A549 treated with AZD2906 at 1 μM for 4 hours (cell line): Measurements from ENCODE around the gene SRSF6. TPM values are rescaled to one million over a fixed set of nuclear protein-coding genes. Genes with fewer than 3 reads are reported as not detected.

Source experiments
- total RNA-seq: library from RNA; stranded (reverse); fragments of 200-300 nt; extraction: Qiagen RNA extraction; gene quantifications from 5 replicates; pipeline ENCODE4 v1.2.3, GENCODE V29; 2022

The SRSF6 gene
- 94.8 to 109 TPM (median 103 TPM) in 5 replicates for total RNA-seq

DNA sequence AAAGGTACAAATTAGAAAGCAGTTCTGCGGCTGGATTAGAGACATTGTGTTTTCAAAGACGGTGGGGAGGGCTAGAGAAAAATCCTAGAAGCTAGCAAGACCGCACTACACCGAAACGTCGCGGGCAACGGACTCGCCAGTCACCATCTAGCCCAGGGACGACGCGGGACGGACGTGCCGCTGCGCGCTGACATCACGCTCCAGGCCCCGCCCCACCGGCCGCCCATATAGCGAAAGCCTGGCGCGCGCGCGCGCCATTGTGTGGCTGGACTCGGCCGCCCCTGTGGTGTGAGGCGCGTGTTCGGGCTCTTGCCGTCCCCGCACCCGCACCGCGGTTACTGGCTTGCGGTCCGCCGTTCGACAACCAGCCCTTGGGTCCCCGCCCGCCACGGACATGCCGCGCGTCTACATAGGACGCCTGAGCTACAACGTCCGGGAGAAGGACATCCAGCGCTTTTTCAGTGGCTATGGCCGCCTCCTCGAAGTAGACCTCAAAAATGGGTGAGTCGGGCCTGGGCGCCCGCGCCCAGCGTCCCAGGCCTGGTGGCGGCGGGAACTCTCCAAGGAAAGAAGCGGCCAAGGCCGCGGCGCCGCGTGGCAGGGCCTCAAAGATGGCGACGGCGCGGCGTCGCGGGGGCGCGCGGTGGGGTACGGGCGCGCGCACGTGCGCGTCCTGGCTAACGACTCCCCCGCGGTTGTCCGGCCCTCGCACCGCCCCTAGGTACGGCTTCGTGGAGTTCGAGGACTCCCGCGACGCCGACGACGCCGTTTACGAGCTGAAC, at the start of gene SRSF6:
Gene SRSF6 (plus strand): TSS at position 257 of the 782 bp plus-strand sequence. CDS start 138 bp downstream, at position 395.

DNA sequence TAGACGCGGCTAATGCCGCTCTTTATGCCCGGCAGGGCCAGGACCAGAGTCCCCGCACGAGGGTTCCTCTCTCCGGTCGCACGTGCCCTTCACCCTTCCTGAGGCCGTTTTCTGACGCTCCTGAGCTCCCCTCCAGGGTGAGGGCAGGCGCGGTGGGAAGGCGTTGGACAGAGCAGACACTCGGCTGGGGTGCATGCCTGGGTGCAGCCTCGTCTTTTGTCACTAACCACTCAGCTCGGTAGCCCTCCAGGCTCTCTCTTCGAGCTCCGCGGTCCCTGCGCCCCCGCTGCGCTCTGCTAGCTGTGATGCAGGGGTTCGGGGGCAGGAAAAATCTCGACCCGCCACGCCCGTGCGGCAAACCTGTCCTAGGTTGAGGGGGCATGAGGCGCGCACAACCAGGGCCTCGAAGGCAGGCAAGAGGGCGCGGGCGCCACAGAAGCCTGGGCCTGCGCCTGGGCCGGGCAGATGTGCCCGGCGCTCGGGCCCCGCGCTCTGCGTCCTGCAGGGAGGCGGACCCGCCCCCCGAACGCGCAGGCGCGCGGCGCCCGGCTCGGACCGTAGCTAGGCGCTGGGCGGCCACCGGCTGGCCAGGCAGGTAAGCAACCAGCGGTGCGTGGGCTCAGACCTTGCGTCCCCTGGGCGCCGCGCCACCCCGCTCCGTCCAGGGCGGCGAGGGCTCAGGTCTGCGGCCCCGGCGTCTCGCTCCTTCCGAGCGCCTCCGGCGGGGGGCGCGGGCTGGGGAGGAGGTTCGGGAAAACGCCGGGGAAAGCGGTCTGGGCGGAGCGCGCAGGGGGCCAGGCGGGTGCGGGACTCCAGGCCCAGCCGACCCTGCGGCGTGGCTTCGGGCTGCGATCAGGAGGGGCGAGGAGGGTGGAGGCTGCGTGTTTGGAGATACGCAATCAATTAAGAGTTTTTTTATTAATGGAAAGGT, 49.7 kb downstream of the SRSF6 start, which contains the start of gene L3MBTL1:
Gene L3MBTL1 (plus strand): TSS at position 548 of the 931 bp plus-strand sequence. CDS start 5,807 bp downstream, outside the sequence.

Other genes with a start within 250 kb of the SRSF6 start
- 0.62 to 1.7 TPM (median 1.2 TPM) in 5 replicates for gene L3MBTL1, start 49.8 kb downstream of the SRSF6 start, total RNA-seq
- 6.4 to 7.6 TPM (median 7.0 TPM) in 5 replicates for gene SGK2, start 101.1 kb downstream of the SRSF6 start, total RNA-seq
- gene IFT52, start 133.0 kb downstream of the SRSF6 start, total RNA-seq: 27.5 to 36.0 TPM (median 30.5 TPM) in 5 replicates
- gene MYBL2, start 209.2 kb downstream of the SRSF6 start, total RNA-seq: 77.2 to 82.4 TPM (median 77.9 TPM) in 5 replicates